ENCODE data around the gene DOCK2.

GRCh38 chr5:169695919-169696490, 58.9 kb downstream of the DOCK2 start:
- TF ChIP-seq CTCF (conservative IDR thresholded peaks at IDR 0.05; ENCODE audit: low read length): no peak
- TF ChIP-seq EZH2phosphoT487 (IDR thresholded peaks at IDR 0.05; ENCODE audit: borderline replicate concordance, low read depth, low read length): no peak

Measured in OCI-LY7 (cell line).